Stimulated activated CD4-positive, alpha-beta T cell treated with anti-CD3 and anti-CD28 coated beads, Interleukin-4, amount 100 ng/mL, for 1 hour (primary cell): ENCODE results near the gene PTPN23.
"Not testable (repeated sequence)": the region's sequence is repeated elsewhere in the genome, so short reads cannot be mapped to it uniquely, and the experiment has no call there.

Experiments
- DNase-seq: peaks from one replicate; pipeline ENCODE4 v3.0.0-alpha.2; 2020

The PTPN23 gene

DNA sequence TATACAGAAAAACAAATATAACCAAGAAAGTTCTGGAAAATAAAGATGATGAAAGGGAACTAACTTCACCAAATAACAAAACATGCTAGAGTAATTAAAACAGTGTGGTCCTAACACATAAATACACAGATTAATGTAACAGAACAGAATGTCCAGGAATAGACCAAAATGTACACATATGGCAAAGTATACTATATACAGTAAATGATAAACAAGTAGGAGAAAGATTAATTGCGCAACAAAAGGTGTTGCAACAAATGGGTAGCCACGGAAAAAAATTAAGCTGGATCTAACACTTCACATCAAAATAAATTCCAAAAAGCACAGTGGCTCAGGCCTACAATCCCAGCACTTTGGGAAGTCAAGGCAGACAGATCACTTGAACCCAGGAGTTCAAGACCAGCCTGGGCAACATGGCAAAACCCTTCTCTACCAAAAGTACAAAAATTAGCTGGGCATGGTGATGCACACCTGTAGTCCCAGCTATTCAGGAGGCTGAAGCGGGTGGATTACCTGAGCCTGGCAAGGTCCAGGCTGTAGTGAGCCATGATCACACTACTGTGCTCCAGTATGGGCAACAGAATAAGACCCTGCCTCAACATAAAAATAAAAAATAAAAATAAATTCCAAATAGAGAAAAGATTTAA, 75.1 kb downstream of the PTPN23 start:
- no peak for DNase-seq

DNA sequence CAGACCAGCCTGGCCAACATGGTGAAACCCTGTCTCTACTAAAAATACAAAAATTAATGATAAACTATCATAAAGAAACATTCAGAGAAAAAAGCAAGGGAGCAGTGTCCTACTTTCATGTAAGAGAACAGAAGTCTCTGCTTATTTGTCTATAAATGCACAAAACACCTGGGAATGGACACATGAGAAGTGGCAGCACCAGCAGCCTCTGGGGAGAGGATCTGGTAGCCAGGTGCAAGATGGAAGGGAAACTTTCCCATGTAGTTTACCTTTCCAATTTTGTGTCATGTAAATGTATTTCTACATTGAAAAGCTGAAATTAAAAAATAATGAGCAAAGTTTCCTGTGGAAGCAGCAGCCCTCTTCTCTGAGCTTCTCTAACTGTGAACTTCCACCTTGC, 76.2 kb downstream of the PTPN23 start:
- no peak for DNase-seq

DNA sequence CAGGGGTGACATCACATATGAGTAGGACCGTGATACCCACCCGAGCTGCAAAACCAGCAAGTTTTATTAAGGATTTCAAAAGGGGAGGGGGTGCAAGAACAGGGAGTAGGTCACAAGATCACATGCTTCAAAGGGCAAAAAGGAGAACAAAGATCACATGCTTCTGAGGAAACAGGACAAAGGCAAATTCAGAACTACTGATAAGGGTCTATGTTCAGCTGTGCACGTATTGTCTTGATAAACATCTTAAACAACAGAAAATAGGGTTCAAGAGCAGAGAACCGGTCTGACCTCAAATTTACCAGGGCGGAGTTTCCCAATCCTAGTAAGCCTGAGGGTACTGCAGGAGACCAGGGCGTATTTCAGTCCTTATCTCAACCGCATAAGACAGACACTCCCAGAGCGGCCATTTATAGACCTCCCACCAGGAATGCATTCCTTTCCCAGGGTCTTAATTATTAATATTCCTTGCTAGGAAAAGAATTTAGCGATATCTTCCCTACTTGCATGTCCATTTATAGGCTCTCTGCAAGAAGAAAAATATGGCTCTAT, 78.8 kb downstream of the PTPN23 start:
- DNase-seq, result not testable (repeated sequence)
